Mesothelial cell of epicardium (in vitro differentiated cells): ENCODE data around the gene MED12. TPM values are rescaled to one million over a fixed set of nuclear protein-coding genes. Genes with fewer than 3 reads are reported as not detected.
A peak's percentile ranks its signal among the peaks of the same experiment; 100 is the strongest.

Source experiments
- DNase-seq, 2 experiments: peaks; one replicate each; pipeline ENCODE4 v3.0.0; 2021; ENCODE audit warnings: low spot score in 2 of 2; ENCODE audit not compliant: unreplicated experiment in 2 of 2
- H3K27ac Mint-ChIP-seq: 2 replicates; pipeline ENCODE4 v1.8.0; 2021; ENCODE audit warnings: mixed read lengths
- H3K27me3 Mint-ChIP-seq: 2 replicates; pipeline ENCODE4 v1.8.0; 2021; ENCODE audit warnings: low read depth, mixed read lengths
- H3K36me3 Mint-ChIP-seq: 2 replicates; pipeline ENCODE4 v1.8.0; 2021; ENCODE audit warnings: mixed read lengths
- H3K4me1 Mint-ChIP-seq: 2 replicates; pipeline ENCODE4 v1.8.0; 2021; ENCODE audit warnings: mixed read lengths
- H3K4me3 Mint-ChIP-seq: 2 replicates; pipeline ENCODE4 v1.8.0; 2021; ENCODE audit warnings: mild to moderate bottlenecking, moderate library complexity, mixed read lengths
- H3K9me3 Mint-ChIP-seq: 2 replicates; pipeline ENCODE4 v1.8.0; 2021; ENCODE audit warnings: mixed read lengths
- CTCF ChIP-seq: fragments of 200-600 bp; sonication (generic); IDR thresholded peaks from one replicate; pipeline ENCODE4 v1.5.0; 2021; ENCODE audit warnings: antibody characterized with exemption; ENCODE audit not compliant: unreplicated experiment
- total RNA-seq: library from RNA; stranded (reverse); gene quantifications from 3 replicates; pipeline ENCODE4 v1.2.1, GENCODE V29; 2021

MED12 gene
- total RNA-seq, 1 donor from 2014 or later, result 91.6 TPM

GRCh38 chrX:71170660-71171059 is 52.3 kb downstream of the MED12 start:
- no peak for DNase-seq
- H3K4me1 Mint-ChIP-seq, result peaks cover 6% of the 10 kb centered on the region
- H3K4me3 Mint-ChIP-seq, result no peak overlapping the region
- no peak overlapping the region for H3K27ac Mint-ChIP-seq
- no peak for TF ChIP-seq CTCF
- H3K9me3 Mint-ChIP-seq, result peaks cover 34% of the 10 kb centered on the region
- no peaks in the 10 kb centered on the region for H3K27me3 Mint-ChIP-seq
- H3K36me3 Mint-ChIP-seq, result no peaks in the 10 kb centered on the region

GRCh38 chrX:71171110-71171801 is 52.9 kb downstream of the MED12 start:
- no peaks in the 10 kb centered on the region for H3K27me3 Mint-ChIP-seq
- peak overlapping the region; percentile 88 for H3K27ac Mint-ChIP-seq
- H3K4me3 Mint-ChIP-seq, result peak overlapping the region; percentile 40
- H3K9me3 Mint-ChIP-seq, result peaks cover 34% of the 10 kb centered on the region
- H3K36me3 Mint-ChIP-seq, result no peaks in the 10 kb centered on the region
- no peak for TF ChIP-seq CTCF
- peaks cover 6% of the 10 kb centered on the region for H3K4me1 Mint-ChIP-seq
- DNase-seq, result no peak

DNA sequence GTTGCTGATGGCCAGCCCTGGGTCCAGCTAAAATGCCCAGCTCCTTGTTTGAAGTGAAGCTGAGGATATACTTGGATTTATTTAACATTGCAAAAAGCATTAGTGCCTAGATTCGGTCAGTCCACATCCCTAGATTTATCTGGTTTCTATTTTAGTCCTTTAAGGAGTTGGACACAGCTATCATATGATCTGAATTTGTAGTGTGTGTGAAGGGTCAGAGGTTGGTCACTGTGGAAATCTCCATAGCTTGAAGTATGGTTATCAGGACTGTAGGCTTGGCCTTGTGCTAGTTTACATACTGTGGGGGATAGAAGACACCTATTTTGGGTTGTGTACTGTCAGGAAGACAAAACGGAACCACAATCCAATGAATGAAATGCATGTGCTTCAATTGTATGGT is 55.0 kb downstream of the MED12 start:
- Mint-ChIP-seq H3K27me3 (no peaks in the 10 kb centered on the region), H3K36me3 (no peaks in the 10 kb centered on the region), H3K4me1 (peaks cover 16% of the 10 kb centered on the region), H3K9me3 (peaks cover 27% of the 10 kb centered on the region), H3K4me3 (no peak overlapping the region), H3K27ac (no peak overlapping the region)
- no peak for TF ChIP-seq CTCF
- no peak for DNase-seq

DNA sequence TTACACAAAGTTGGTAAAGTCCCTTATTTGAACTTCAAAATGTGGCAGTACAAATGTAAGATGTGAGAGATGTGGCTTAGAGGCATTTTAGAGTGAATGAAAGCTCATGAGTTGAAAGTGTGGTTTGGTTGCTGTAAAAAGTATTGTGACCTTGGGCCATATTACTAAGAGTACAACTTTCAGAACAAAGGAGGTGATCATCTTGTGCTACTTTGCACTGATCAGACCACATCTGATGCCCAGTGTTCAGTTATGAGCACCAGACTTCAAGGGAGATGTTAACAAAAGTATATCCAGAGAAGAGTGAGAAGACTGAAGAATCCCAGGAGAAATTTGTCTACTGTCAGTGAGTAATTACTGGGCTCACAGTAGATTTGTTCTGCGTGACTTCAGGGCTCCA is 56.4 kb downstream of the MED12 start:
- no peak overlapping the region for H3K4me3 Mint-ChIP-seq
- DNase-seq, result no peak
- no peak overlapping the region for H3K27ac Mint-ChIP-seq
- H3K36me3 Mint-ChIP-seq, result no peaks in the 10 kb centered on the region
- H3K9me3 Mint-ChIP-seq, result peaks cover 27% of the 10 kb centered on the region
- H3K27me3 Mint-ChIP-seq, result no peaks in the 10 kb centered on the region
- TF ChIP-seq CTCF, result no peak
- peaks cover 18% of the 10 kb centered on the region for H3K4me1 Mint-ChIP-seq

- Mint-ChIP-seq H3K36me3 (no peaks in the 10 kb centered on the region), H3K4me1 (peaks cover 18% of the 10 kb centered on the region), H3K9me3 (peaks cover 27% of the 10 kb centered on the region)
Observed at GRCh38 chrX:71175531-71175930, 57.1 kb downstream of the MED12 start.

More at GRCh38 chrX:71175531-71175930, 57.1 kb downstream of the MED12 start:
- H3K4me3 Mint-ChIP-seq, result no peak overlapping the region
- DNase-seq, result no peak
- no peaks in the 10 kb centered on the region for H3K27me3 Mint-ChIP-seq
- H3K27ac Mint-ChIP-seq, result no peak overlapping the region
- TF ChIP-seq CTCF, result no peak
